Natural killer cell treated with Interleukin-12 subunit alpha and Interleukin-12 subunit beta and Interleukin-15 and Interleukin-18, amount 100 ng/mL, for 72 hours (primary cell): ENCODE data around the gene ECI2. TPM values are rescaled to one million over a fixed set of nuclear protein-coding genes. Genes with fewer than 3 reads are reported as not detected.

Experiments
- ATAC-seq, 2 donors: fragments of 150-1000 bp; cut with Tn5 transposase in 1 of 2; sonication (Bioruptor Pico), chemical (Tn5 transposase) in 1 of 2; 2 replicates each; pipeline ENCODE4 v1.10.0; 2021
- DNase-seq: peaks from one replicate; pipeline ENCODE4 v3.0.0; 2022; ENCODE audit warnings: low spot score
- H3K27ac Mint-ChIP-seq, 2 donors: 1 replicate in 1 of 2; 2 replicates in 1 of 2; pipeline ENCODE4 v1.8.0; 2022; ENCODE audit warnings: mixed read lengths in 2 of 2, mild to moderate bottlenecking in 1 of 2, moderate library complexity in 1 of 2
- H3K27me3 Mint-ChIP-seq, 2 donors: 1 replicate in 1 of 2; 2 replicates in 1 of 2; pipeline ENCODE4 v1.8.0; 2022; ENCODE audit warnings: mixed read lengths in 2 of 2
- H3K36me3 Mint-ChIP-seq: one replicate; pipeline ENCODE4 v1.8.0; 2022; ENCODE audit warnings: mixed read lengths
- H3K4me1 Mint-ChIP-seq, 2 donors: 1 replicate in 1 of 2; 2 replicates in 1 of 2; pipeline ENCODE4 v1.8.0; 2022; ENCODE audit warnings: low read depth in 2 of 2, mixed read lengths in 2 of 2, mild to moderate bottlenecking in 1 of 2
- H3K4me3 Mint-ChIP-seq: one replicate; pipeline ENCODE4 v1.8.0; 2022; ENCODE audit warnings: mixed read lengths
- H3K9me3 Mint-ChIP-seq: 2 replicates; pipeline ENCODE4 v1.8.0; 2022; ENCODE audit warnings: mixed read lengths
- total RNA-seq, 2 donors: library from RNA; stranded (reverse); gene quantifications; one replicate each; pipeline ENCODE4 v1.2.3, GENCODE V29; 2022

The ECI2 gene
- total RNA-seq = 10 to 100 TPM; 18.4 to 23.7 TPM

- Mint-ChIP-seq H3K4me1 (peaks cover 10 to 25% of the 10 kb centered on the region in 2 donors), H3K9me3 (no peaks in the 10 kb centered on the region), H3K27me3 (peaks cover 0 to 5% of the 10 kb centered on the region in 2 donors), H3K4me3 (peak within 1 kb of the TSS; percentile 75), H3K36me3 (peaks cover 4% of the 10 kb centered on the region), H3K27ac (peak within 1 kb of the TSS; percentile 40 to 83)
- DNase-seq (peak; percentile 75), ATAC-seq (peak; percentile 61 to 62)
Observed at GRCh38 chr6:4134841-4135664, at the start of gene ECI2. ECI2 (minus strand) TSS chr6:4135575; CDS start chr6:4135560, 15 bp downstream.

GRCh38 chr6:4180652-4181255, 45.4 kb upstream of the ECI2 start:
- H3K4me3 Mint-ChIP-seq = no peak overlapping the region
- ATAC-seq (no peak), DNase-seq (no peak)
- no peak overlapping the region for H3K27ac Mint-ChIP-seq
- H3K9me3 Mint-ChIP-seq = no peaks in the 10 kb centered on the region
- H3K36me3 Mint-ChIP-seq = peaks cover 6% of the 10 kb centered on the region
- peaks cover 0 to 11% of the 10 kb centered on the region in 2 donors for H3K4me1 Mint-ChIP-seq
- peaks cover 29 to 64% of the 10 kb centered on the region in 2 donors for H3K27me3 Mint-ChIP-seq

GRCh38 chr6:4179960-4180651, 44.7 kb upstream of the ECI2 start:
- DNase-seq (no peak), ATAC-seq (no peak)
- no peak overlapping the region for H3K27ac Mint-ChIP-seq
- peaks cover 6% of the 10 kb centered on the region for H3K36me3 Mint-ChIP-seq
- H3K4me1 Mint-ChIP-seq = peaks cover 0 to 6% of the 10 kb centered on the region in 2 donors
- H3K4me3 Mint-ChIP-seq = no peak overlapping the region
- H3K9me3 Mint-ChIP-seq = no peaks in the 10 kb centered on the region
- H3K27me3 Mint-ChIP-seq = peaks cover 24 to 60% of the 10 kb centered on the region in 2 donors

- H3K9me3 Mint-ChIP-seq = no peaks in the 10 kb centered on the region
- H3K27ac Mint-ChIP-seq = no peak overlapping the region
- H3K27me3 Mint-ChIP-seq = peaks cover 19 to 49% of the 10 kb centered on the region in 2 donors
- no peaks in the 10 kb centered on the region for H3K36me3 Mint-ChIP-seq
- H3K4me1 Mint-ChIP-seq = no peaks in the 10 kb centered on the region
- H3K4me3 Mint-ChIP-seq = no peak overlapping the region
- DNase-seq = no peak
- ATAC-seq = no peak
Observed at GRCh38 chr6:4178737-4179333, 43.5 kb upstream of the ECI2 start.

GRCh38 chr6:4176907-4177306, 41.5 kb upstream of the ECI2 start:
- H3K27ac Mint-ChIP-seq = no peak overlapping the region
- ATAC-seq = no peak
- H3K27me3 Mint-ChIP-seq = peaks cover 17 to 34% of the 10 kb centered on the region in 2 donors
- no peaks in the 10 kb centered on the region for H3K9me3 Mint-ChIP-seq
- DNase-seq = no peak
- H3K36me3 Mint-ChIP-seq = no peaks in the 10 kb centered on the region
- no peaks in the 10 kb centered on the region for H3K4me1 Mint-ChIP-seq
- no peak overlapping the region for H3K4me3 Mint-ChIP-seq

GRCh38 chr6:4174042-4174441, 38.7 kb upstream of the ECI2 start:
- Mint-ChIP-seq H3K27ac (no peak overlapping the region), H3K4me1 (no peaks in the 10 kb centered on the region), H3K9me3 (no peaks in the 10 kb centered on the region), H3K4me3 (no peak overlapping the region), H3K36me3 (no peaks in the 10 kb centered on the region), H3K27me3 (peaks cover 9 to 12% of the 10 kb centered on the region in 2 donors)
- ATAC-seq (no peak), DNase-seq (no peak)

GRCh38 chr6:4172368-4172767, 37.0 kb upstream of the ECI2 start:
- ATAC-seq = no peak
- H3K4me3 Mint-ChIP-seq = no peak overlapping the region
- H3K9me3 Mint-ChIP-seq = no peaks in the 10 kb centered on the region
- no peak overlapping the region for H3K27ac Mint-ChIP-seq
- H3K4me1 Mint-ChIP-seq = no peaks in the 10 kb centered on the region
- H3K27me3 Mint-ChIP-seq = peaks cover 6 to 7% of the 10 kb centered on the region in 2 donors
- no peak for DNase-seq
- H3K36me3 Mint-ChIP-seq = no peaks in the 10 kb centered on the region

- Mint-ChIP-seq H3K27ac (no peak overlapping the region), H3K27me3 (peaks cover 0 to 3% of the 10 kb centered on the region in 2 donors), H3K4me3 (no peak overlapping the region), H3K36me3 (no peaks in the 10 kb centered on the region), H3K9me3 (no peaks in the 10 kb centered on the region), H3K4me1 (no peaks in the 10 kb centered on the region)
- ATAC-seq (no peak), DNase-seq (no peak)
Observed at GRCh38 chr6:4170297-4170696, 34.9 kb upstream of the ECI2 start.

GRCh38 chr6:4169028-4169789, 33.8 kb upstream of the ECI2 start:
- ATAC-seq (no peak), DNase-seq (no peak)
- no peak overlapping the region for H3K27ac Mint-ChIP-seq
- H3K4me1 Mint-ChIP-seq = no peaks in the 10 kb centered on the region
- peaks cover 0 to 3% of the 10 kb centered on the region in 2 donors for H3K27me3 Mint-ChIP-seq
- H3K36me3 Mint-ChIP-seq = no peaks in the 10 kb centered on the region
- no peaks in the 10 kb centered on the region for H3K9me3 Mint-ChIP-seq
- no peak overlapping the region for H3K4me3 Mint-ChIP-seq

- H3K9me3 Mint-ChIP-seq = no peaks in the 10 kb centered on the region
- ATAC-seq (no peak), DNase-seq (no peak)
- H3K27ac Mint-ChIP-seq = no peak overlapping the region
- no peaks in the 10 kb centered on the region for H3K4me1 Mint-ChIP-seq
- no peak overlapping the region for H3K4me3 Mint-ChIP-seq
- H3K27me3 Mint-ChIP-seq = peaks cover 0 to 3% of the 10 kb centered on the region in 2 donors
- no peaks in the 10 kb centered on the region for H3K36me3 Mint-ChIP-seq
Observed at GRCh38 chr6:4167833-4168232, 32.5 kb upstream of the ECI2 start.

GRCh38 chr6:4167123-4167522, 31.7 kb upstream of the ECI2 start:
- ATAC-seq (no peak), DNase-seq (no peak)
- Mint-ChIP-seq H3K27me3 (peaks cover 0 to 3% of the 10 kb centered on the region in 2 donors), H3K9me3 (no peaks in the 10 kb centered on the region), H3K27ac (no peak overlapping the region), H3K36me3 (no peaks in the 10 kb centered on the region), H3K4me1 (no peaks in the 10 kb centered on the region), H3K4me3 (no peak overlapping the region)

GRCh38 chr6:4164456-4164855, 29.1 kb upstream of the ECI2 start:
- Mint-ChIP-seq H3K9me3 (no peaks in the 10 kb centered on the region), H3K27ac (no peak overlapping the region), H3K27me3 (peaks cover 8% of the 10 kb centered on the region in 2 donors), H3K4me1 (no peaks in the 10 kb centered on the region), H3K36me3 (no peaks in the 10 kb centered on the region), H3K4me3 (no peak overlapping the region)
- ATAC-seq = no peak
- DNase-seq = no peak

- H3K4me3 Mint-ChIP-seq = no peak overlapping the region
- H3K4me1 Mint-ChIP-seq = no peaks in the 10 kb centered on the region
- H3K27me3 Mint-ChIP-seq = peaks cover 10% of the 10 kb centered on the region in 2 donors
- H3K36me3 Mint-ChIP-seq = no peaks in the 10 kb centered on the region
- H3K9me3 Mint-ChIP-seq = no peaks in the 10 kb centered on the region
- ATAC-seq = peak in 1 of 2 donors; percentile 28
- no peak overlapping the region for H3K27ac Mint-ChIP-seq
- no peak for DNase-seq
Observed at GRCh38 chr6:4164117-4164442, 28.7 kb upstream of the ECI2 start.
